Eye (tissue), 1 donor: Measurements from ENCODE around the gene LIN7A.

Source experiments
- DNase-seq: peaks from one replicate; pipeline ENCODE4 v3.0.0-alpha.2; 2015

Gene LIN7A

GRCh38 chr12:80937391-80938238 lies at the start of gene LIN7A:
Gene LIN7A (minus strand): TSS chr12:80937934. CDS start chr12:80937722, 212 bp downstream.
- peak; percentile 90 for DNase-seq

- no peak for DNase-seq
Observed at GRCh38 chr12:80986224-80986623, 48.5 kb upstream of the LIN7A start.

GRCh38 chr12:80979816-80980215 lies 42.1 kb upstream of the LIN7A start:
- no peak for DNase-seq

- no peak for DNase-seq
Observed at GRCh38 chr12:80979251-80979650, 41.5 kb upstream of the LIN7A start.

GRCh38 chr12:80977346-80977745 lies 39.6 kb upstream of the LIN7A start:
- DNase-seq = no peak

- no peak for DNase-seq
Observed at GRCh38 chr12:80968326-80968725, 30.6 kb upstream of the LIN7A start.

GRCh38 chr12:80967565-80967964 lies 29.8 kb upstream of the LIN7A start:
- no peak for DNase-seq

GRCh38 chr12:80966001-80966400 lies 28.3 kb upstream of the LIN7A start:
- DNase-seq = no peak

- no peak for DNase-seq
Observed at GRCh38 chr12:80958162-80958561, 20.4 kb upstream of the LIN7A start.

GRCh38 chr12:80954857-80955520 lies 17.3 kb upstream of the LIN7A start:
- DNase-seq = no peak

GRCh38 chr12:80952443-80952842 lies 14.7 kb upstream of the LIN7A start:
- DNase-seq = no peak

- no peak for DNase-seq
Observed at GRCh38 chr12:80946591-80946990, 8.9 kb upstream of the LIN7A start.

- no peak for DNase-seq
Observed at GRCh38 chr12:80943338-80943737, 5.6 kb upstream of the LIN7A start.

GRCh38 chr12:80941916-80942315 lies 4.2 kb upstream of the LIN7A start:
- DNase-seq = no peak

- DNase-seq = peak; percentile 13
Observed at GRCh38 chr12:80939231-80939950, 1.7 kb upstream of the LIN7A start.

GRCh38 chr12:80938397-80938796 lies 663 bp upstream of the LIN7A start:
- no peak for DNase-seq

- peak; percentile 85 for DNase-seq
Observed at GRCh38 chr12:80936642-80937390, 918 bp downstream of the LIN7A start.

GRCh38 chr12:80936353-80936641 lies 1.4 kb downstream of the LIN7A start:
- DNase-seq = no peak

- peak; percentile 87 for DNase-seq
Observed at GRCh38 chr12:80935111-80935510, 2.6 kb downstream of the LIN7A start.

- no peak for DNase-seq
Observed at GRCh38 chr12:80925983-80926382, 11.8 kb downstream of the LIN7A start.

- no peak for DNase-seq
Observed at GRCh38 chr12:80925237-80925636, 12.5 kb downstream of the LIN7A start.

- DNase-seq = no peak
Observed at GRCh38 chr12:80924437-80924836, 13.3 kb downstream of the LIN7A start.

GRCh38 chr12:80920006-80920405 lies 17.7 kb downstream of the LIN7A start:
- no peak for DNase-seq
